ENCODE data around the gene ITGA6.

Gene ITGA6

DNA sequence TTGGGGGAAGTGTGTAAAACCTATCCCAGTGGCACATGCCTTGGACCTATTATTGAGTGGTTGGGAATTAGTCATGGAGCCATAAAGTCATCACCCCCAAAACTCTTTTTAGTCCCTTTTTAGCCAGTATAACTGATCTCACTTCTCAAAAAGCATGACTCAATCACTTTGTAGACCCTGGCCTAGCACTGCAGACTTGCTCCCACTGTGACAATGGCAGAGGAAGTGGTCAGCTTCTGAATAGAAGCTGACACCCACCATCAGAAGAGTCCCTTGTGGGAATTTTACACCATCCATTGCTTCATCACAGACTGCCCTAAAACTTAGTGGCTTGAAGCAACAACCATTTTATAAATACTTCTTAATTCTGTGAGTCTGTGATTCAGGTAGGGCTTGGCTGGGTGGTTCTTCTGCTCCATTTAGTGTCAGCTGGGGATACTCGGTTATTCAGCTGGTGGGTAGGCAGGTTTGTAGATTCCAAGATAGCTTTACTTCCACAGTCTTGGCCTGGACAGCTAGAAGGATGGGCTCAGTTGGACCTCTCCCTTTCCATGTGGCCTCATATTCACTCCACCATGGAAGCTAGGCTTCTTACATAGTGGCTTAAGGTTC lies 10.8 kb upstream of the ITGA6 start:
- no peak for DNase-seq

DNA sequence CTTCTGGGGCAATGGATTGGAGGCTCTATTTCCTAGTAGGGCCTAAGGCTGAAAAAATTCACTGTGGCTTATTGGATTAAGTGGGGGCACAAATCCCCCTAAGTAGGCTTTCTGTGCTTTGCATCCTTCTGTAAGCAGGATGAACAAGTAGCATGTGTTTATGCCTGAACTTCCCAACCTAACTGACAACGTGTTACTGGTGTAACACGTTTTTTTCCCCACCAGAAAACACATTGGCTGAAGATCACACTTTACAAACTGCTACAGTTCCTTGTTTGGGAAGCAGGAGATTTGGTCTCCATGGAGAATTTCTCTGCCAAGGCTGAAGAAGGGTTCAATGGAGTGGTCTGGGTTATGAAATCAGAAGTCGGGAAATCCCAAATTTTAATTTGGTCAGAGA lies 7.2 kb upstream of the ITGA6 start:
- no peak for DNase-seq

DNA sequence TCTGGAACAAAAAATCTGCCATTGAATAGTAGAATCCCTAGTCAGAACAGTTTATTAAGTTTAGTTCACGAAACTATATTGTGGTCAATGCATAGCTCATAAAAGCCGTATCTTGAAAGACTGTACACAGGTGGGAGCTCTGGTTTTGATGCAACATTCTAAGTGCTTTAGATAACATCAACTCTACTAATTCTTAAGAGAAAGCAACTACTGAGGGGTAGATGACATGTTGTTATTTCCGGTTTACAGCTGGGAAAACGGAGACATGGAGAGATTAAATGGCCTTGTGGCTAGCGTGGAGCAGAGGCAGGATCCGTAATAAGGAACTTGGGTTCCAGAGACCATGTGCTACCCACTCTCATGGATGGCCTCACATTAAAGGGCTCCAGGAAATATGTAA lies 4.2 kb upstream of the ITGA6 start:
- no peak for DNase-seq

DNA sequence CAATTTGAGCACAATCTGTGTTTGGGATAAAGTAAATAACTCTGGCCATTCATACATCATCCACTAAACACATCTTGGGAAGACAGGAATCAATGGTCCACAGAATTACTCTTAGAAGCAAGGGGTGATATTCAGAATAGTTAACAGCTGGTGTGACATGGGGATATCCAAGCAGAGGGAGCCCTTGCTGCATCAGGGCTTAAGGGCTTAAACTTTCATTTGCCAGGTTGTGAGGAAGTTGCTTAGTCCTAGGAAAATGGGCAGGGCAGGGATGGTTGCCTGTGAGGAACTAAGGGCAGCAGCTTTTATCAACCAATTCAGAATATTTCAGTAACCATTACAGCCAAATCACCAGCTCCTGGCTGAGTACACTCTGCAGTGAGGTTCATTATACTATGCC lies 2.0 kb upstream of the ITGA6 start:
- DNase-seq: no peak

DNA sequence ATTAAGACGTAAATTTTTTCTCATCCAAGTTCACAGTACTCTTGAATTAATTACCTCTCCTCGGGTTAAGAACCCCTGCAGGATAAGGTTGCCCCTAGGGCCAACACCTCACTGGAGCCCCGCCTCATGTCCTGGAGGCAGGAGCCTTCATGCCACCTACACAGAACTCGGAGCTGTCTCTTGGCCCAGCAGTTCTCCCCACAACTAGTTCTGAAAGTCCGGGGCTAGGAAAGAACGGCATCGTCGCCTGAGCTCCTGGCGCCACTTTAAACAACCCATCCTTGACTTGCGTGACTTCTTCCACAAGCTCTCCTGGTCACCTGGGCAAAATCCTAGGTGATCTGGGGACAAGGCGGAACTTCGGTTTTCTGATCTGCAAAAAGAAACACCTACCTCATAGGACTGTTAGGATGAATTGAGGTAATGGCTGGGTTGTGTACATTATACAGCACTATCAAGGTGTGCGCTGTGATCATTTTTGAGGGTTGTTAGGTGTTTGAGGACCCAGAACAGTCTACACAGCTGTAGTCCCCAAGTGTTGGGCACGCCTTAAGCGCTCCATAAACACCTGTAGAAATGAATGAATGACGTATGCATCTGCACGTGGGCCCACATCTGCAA lies 641 bp upstream of the ITGA6 start:
- DNase-seq: no peak

DNA sequence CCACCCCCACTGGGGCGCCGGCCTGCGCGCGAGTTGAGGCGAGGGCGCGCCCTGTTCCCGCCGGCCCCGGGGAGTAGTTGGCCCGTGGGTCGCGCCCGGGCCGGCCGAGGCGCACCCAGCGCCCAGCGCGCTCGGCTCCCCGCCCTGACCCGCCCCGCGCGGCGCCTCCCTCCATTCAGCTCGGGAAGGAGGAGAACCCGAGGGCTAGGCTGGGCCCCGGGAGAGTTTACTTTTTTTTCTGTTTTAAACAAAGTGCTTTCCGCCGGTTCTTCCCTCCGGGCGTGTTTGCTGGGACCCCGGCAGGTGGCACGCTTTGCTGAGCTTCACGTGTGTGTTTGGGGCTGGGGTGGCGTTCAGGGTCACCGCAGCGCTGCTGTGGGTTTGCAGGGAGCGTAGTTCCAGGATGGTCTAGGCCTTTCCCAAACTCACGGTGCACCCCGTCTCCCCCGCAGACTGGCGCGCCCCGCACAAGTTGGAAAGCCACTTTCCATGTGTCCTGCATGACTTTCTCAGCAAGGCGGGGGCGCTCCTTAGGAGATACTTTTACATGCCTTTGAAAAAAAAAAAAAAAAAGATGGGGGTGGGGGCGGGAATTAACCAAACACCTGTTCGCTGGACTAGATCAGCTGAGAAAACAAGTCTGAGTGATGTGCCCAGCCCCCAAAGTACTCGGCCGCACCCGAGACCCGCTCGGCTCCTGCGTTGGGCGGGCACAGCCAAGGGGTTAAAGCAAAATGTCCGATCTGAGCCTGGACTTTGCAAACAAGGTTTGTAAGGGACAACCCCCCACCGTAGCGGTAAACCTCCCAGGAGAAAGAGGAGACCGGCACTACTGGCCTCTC lies 825 bp downstream of the ITGA6 start:
- DNase-seq: peak; percentile 48

DNA sequence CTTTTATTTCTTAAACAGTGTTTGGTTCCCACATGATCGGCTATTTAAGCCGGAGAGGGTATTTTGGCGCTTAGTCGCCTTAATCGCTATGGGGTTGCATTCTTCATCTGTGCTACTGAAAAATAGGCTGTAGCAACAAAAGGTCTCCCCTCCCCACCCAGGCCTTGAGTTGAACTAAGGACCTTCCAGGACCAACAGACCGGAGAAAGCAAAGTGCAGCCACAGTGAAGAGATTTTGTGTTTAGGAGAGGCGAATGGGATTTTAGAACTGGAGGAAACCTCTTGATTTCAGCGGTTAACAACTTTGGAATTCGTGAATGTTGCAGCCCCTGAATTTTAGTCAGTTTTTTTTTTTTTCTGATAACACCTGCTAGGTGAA lies 1.4 kb downstream of the ITGA6 start:
- DNase-seq: no peak

DNA sequence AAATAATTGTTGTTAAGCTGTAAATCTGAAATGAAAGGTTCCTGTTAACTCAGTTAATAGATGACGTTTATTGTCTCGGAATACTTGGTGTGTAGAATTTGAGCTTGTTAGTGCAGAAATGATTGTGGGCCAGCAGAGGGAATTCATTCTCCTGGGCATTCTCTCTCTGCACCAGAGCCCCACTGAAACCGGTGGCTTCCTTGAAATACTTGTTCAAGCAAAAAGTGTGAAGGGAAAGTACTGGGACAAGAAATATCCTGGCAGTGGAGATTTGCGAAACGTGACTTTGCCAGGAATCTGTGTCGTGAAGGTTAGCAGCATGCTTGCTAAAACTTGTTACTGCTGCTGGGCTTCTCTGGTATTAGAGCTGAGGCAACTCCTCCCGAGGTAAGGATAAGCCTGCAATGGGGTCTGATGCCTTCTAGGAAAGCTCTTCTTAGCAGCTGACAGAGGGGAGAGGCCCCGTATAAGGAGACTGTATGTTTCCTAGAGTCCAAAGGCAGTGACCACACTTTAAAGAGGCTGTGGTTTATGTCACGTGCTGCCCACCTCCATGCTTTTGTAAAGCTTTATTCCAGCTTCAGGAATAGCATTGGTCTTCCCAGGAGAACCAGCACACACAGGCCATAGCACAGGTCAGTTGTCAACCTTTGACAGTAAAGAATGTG lies 2.0 kb downstream of the ITGA6 start:
- DNase-seq: no peak

DNA sequence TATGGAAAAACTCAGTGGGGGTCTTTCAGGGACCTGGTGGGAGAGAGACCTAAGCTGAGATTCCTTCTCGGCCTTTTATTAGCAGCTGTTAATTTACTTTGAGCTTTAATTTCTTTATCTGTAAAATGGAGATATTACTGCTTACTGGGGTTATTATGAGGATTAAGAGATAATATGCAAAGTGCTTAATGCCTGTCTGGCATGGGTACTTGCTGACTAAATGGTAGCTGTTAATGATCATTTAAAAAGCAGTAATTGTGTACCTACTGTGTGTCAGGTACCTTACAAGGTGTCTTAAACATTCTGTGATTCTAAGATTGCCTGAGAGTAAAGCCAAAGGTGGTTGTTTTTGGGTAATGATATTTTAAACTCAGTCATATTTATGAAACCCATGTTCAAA lies 2.6 kb downstream of the ITGA6 start:
- DNase-seq: no peak

DNA sequence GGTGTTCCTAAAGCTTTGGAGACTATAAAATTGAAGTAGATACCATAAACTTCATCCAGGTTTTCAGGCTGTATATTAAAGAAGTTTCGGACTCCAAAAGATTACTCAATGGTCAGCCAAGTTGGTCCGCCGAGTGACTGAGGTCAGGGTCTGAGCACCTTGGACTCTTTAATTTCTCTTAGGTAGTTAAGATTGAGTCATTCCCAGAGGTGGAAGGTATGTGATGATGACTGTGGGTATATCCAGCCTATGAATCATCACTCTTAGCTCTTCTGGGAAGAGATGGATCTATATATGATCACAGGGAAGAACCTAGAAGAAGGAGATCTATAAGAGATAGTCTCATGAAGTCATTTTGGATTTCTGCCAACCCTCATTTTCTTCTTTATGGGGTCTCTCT lies 3.3 kb downstream of the ITGA6 start:
- no peak for DNase-seq

DNA sequence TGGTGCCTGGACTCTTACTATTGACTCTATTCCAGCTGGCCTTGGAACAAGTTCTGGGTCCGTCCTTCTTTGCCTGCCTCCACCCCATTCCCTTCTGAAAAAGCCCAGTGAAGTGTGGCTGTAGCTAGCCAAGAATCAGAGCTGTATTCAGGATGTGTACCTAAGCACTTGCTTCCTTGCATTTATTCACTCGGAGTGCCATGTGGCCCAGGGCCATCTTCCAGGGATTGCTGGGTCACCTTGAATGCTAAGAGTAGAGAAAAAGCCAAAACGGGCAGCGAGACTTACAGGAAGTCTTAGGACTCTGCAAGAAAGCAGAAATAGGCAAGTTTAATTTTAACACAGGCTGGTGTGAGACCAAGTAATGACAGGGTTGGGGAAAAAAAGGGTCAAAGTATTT lies 4.1 kb downstream of the ITGA6 start:
- DNase-seq: no peak

DNA sequence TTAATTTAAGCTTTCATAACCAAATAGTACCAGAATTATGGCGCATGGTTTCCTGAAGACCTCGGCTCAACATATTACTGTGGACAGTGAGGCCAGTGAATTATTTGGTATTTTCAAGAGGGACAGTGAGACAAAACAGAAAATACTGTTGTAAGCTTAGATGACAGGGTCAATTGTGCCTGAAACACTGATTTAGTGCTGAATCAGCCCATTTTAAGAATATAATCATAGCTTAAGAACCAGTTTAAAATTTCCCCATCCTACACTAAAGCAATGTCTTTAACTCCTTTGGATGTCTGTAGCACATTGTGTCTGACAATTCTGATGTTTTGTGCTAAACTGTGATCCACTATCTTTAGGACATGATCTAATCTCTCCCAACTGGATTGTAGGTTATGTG lies 4.6 kb downstream of the ITGA6 start:
- no peak for DNase-seq

DNA sequence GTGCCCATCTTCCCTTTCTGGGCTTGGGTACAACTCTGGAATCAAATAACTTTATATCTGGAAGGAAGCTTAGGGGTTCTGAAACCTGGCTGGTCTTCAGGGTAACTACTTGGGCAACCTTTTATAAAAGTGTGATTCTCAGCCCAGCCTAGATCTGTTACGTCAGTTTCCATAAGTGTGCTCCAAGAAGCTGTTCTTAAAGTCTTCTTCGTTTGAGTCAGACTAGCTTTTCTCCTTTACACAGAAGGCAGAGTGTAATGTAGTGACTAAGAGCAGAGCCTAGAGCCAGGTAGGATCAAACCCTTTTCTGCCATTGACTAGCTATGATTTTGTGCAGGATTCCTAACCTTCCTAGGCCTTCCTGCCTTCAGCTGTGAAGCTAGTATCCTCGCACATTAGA lies 5.8 kb downstream of the ITGA6 start:
- DNase-seq: no peak

DNA sequence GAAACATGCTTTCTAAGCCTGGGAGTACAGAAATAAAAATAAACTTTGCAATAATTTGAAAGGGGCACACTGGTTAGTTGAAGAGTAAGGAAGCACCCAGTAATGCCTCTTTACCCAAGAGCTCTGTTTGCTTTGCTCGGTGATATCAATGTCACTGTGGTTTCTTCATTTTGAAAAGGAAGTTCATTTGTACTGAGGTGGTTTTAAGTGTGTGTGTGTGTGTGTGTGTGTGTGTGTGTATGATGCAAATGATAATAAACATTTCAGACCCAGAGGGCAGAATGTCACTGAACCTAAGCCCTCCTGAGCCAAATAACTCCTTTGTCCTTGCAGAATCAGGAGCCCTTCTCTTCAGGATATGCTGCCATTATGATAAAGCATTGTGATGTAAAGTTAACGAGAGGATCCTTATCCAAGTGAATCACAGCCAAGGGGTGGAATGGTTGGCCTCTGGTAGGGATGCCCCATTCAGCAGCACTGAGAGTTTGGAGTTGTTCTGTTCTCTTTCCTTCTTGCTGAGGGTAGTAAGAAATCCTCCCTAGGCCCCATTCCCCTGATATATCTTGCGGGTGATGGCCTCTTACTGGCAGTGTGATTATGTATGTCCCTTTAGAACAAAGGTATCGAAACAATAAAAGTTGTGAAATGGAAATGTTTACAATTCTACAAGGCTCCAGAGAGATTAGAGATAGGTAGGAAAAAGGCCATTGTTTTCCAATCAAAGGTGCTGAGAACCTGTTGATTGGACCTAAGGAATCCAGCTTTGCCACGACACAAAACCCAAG lies 7.6 kb downstream of the ITGA6 start:
- peak; percentile 22 for DNase-seq

DNA sequence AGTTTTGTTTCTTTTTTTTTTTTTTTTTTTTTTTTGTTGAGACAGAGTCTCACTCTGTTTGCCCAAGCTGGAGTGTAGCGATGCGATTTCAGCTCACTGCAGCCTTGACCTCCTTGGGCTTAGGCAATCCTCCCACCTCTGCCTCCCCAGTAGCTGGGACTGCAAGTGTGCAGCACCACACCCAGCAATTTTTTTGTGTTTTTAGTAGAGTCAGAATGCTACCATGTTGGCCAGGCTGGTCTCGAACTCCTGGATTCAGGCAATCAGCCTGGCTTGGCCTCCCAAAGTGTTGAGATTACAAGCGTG lies 8.2 kb downstream of the ITGA6 start:
- no peak for DNase-seq

DNA sequence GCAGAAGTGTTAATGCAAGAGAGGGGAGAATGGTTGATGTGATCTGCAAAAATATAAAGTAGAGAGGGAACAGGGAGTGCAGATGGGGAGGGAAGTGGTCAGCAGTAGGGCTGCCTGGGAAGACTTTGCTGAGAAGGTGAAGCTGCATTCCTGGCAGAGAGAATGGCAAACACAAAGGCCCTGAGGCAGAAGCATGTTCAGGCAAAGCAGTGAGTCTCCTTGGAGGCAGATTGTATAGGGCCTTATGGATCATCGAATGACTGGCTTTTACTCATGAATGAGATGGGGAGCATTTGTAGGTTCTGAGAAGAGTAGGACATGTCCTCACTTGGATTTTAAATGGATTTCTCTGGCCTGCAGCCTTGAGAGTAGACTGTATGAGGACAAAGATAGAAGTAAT lies 9.5 kb downstream of the ITGA6 start:
- no peak for DNase-seq

DNA sequence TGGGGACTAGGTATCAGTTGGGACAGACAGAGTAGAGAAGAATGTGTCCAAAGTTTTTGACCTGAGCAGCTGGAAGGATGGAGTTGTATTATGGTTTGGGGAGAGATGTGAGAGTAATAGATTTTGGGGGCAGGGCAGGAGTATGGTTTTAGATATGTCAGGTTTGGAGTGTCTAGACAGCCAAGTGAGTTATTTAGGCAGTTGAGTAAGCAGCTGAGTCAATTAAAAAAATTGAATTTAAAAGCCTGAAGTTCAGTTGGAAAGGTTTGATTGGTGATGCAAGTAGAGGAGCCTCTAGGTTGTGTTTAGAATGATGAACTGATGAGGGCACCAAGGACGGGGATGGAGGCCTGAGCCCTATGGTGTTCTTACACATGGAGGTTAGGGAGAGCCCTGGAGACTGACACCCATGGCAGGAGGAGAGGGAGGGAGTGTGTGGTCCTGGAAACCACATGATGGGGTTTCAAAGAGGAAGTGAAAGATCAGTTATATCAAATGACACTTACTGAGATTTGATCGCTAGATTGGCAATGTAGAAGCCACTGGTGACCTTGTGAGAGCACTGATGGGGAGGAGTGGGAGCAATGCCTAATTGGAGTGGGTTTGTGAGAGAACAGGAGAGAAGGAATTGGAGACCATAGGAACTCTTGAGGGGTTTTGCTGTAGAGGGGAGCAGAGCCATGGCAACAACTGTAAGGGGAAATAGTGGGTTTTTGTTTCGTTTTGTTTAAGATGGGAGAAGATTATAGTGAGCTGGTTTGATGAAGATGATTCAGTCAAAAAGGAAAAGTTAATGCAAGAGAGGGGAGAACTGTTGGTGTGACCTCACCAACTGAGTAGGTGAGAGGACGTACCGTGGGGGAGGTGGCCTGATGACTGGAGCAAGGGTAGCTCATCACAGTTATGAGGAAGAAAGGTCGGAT lies 10.3 kb downstream of the ITGA6 start:
- DNase-seq: peak; percentile 14

DNA sequence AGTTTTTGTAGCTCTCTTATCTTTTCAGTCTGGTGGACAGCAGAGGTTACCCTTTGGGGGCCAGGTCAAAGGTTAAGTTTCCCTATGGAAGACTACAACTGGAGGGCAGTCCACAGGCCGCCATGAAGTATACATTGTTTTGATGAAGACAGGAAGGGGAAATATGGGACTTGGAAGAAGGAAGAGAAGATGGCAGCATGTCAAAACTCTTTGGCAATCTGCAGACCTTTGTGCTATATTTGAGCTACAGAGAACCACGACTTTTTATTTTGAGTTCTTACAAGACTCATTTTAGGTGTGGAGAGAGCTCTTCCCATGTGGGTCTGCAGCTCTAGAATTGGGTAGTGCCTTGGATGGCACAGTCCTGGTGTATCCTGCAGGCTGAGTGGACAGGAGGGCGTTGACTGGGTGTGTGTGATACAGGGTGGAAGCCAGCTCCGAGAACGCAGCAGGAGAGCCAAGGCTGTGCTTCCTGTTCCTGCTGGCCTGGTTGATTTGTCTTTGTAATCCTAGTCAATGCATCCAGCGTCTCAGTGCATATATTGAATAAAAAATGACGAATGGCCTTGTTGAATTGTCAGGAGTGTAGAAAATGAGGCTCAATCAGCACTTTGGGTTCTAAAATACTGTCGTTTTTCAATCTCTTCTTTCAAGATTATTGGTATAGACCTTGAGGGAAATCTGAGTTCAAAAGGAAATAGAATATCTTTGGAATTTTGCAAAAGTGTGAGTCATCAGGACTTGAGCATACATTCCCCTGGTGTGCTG lies 11.5 kb downstream of the ITGA6 start:
- DNase-seq: no peak

DNA sequence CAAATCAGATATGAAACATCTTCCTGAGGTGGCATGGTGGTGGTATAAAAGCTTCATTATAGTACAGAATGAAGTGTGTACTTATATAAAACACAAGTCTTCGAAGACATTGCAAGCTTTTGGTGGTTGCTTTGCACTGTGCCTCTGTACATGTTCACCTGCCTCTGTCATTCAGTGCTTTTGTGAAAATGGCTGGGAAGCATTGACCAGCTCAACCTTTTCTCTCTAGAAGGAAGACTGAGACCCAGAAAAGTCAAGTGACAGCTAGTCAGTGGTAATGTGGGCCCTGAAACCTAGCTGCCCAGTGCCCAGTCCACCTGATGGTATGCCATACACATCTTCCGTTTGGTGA lies 12.1 kb downstream of the ITGA6 start:
- DNase-seq: no peak

DNA sequence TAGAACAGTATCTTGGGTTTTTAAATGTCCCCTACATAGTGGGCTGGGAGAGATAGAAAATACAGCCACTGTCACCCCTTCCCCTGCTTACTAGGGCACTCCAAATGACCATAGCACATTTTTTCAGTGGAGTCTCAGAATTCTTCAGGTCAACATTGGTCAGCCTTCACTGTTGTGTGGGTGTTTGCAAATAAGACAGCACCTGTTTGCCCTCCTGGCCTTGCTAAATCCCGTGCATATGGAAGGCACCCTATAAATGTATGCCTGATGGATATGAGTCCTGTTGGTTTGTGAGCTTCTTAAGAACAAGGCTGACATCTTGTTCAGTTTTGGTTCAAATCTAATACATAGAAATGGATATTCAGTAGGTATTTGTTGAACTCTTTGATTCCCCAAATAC lies 12.5 kb downstream of the ITGA6 start:
- no peak for DNase-seq

DNA sequence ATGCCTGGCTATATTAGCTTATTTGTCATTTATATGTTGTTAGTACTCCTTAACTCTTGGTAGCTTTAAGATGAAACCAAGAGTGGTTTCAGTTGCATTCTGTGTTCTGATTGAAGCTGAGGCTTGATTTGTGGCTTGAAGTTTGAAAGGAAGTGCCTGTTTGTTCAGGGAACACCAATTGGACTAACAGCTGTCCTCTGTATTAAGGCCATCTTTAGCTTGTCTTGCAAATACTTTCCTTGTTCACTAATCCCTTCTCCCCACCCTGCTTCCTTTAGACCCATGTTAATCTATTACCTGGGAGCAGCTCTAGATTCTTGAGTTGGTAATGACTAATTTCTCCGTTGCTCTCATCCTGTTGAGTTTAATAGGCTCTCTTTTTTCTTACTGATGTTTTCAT lies 13.4 kb downstream of the ITGA6 start:
- no peak for DNase-seq

Measured in effector CD4-positive, alpha-beta T cell (primary cell).